ENCODE results near the gene CDHR2. TPM values are rescaled to one million over a fixed set of nuclear protein-coding genes. Genes with fewer than 3 reads are reported as not detected.
A peak's percentile ranks its signal among the peaks of the same experiment; 100 is the strongest.

Gene CDHR2
- total RNA-seq, 1 donor from 2014 or later = 0.20 TPM

- DNase-seq (no peak), ATAC-seq (peak; percentile 11)
Measured at GRCh38 chr5:176528761-176529115, 20.4 kb upstream of the CDHR2 start.

GRCh38 chr5:176529116-176529740 is 19.9 kb upstream of the CDHR2 start:
- no peak for ATAC-seq
- intact Hi-C loops (cut with micrococcal nuclease) = no loop called here
- DNase-seq = no peak

More at GRCh38 chr5:176528761-176529115, 20.4 kb upstream of the CDHR2 start:
- intact Hi-C loops (cut with micrococcal nuclease) = no loop called here

GRCh38 chr5:176529741-176530141 is 19.4 kb upstream of the CDHR2 start:
- DNase-seq (no peak), ATAC-seq (no peak)
- intact Hi-C loops (cut with micrococcal nuclease) = no loop called here

GRCh38 chr5:176530393-176530982 is 18.7 kb upstream of the CDHR2 start:
- intact Hi-C loops (cut with micrococcal nuclease) = no loop called here
- DNase-seq = no peak
- ATAC-seq = no peak

GRCh38 chr5:176530983-176531901 is 17.9 kb upstream of the CDHR2 start:
- ATAC-seq = peak; percentile 31
- intact Hi-C loops (cut with micrococcal nuclease) = no loop called here
- peak; percentile 50 for DNase-seq

- ATAC-seq = no peak
- intact Hi-C loops (cut with micrococcal nuclease) = no loop called here
- DNase-seq = no peak
Measured at GRCh38 chr5:176531902-176532493, 17.1 kb upstream of the CDHR2 start.

GRCh38 chr5:176532795-176533194 is 16.3 kb upstream of the CDHR2 start:
- intact Hi-C loops (cut with micrococcal nuclease) = no loop called here
- ATAC-seq = no peak
- no peak for DNase-seq

- intact Hi-C loops (cut with micrococcal nuclease) = no loop called here
- DNase-seq (peak; percentile 74), ATAC-seq (no peak)
Measured at GRCh38 chr5:176533390-176533789, 15.8 kb upstream of the CDHR2 start.

GRCh38 chr5:176533894-176534611 is 15.1 kb upstream of the CDHR2 start:
- intact Hi-C loops (cut with micrococcal nuclease) = no loop called here
- no peak for ATAC-seq
- peak; percentile 57 for DNase-seq

GRCh38 chr5:176534640-176535039 is 14.5 kb upstream of the CDHR2 start:
- DNase-seq (no peak), ATAC-seq (no peak)
- intact Hi-C loops (cut with micrococcal nuclease) = no loop called here

GRCh38 chr5:176535101-176535663 is 14.0 kb upstream of the CDHR2 start:
- intact Hi-C loops (cut with micrococcal nuclease) = no loop called here
- no peak for ATAC-seq
- DNase-seq = no peak

- DNase-seq = no peak
- no peak for ATAC-seq
- intact Hi-C loops (cut with micrococcal nuclease) = no loop called here
Measured at GRCh38 chr5:176535664-176536131, 13.4 kb upstream of the CDHR2 start.

- intact Hi-C loops (cut with micrococcal nuclease) = no loop called here
- ATAC-seq (peak; percentile 54), DNase-seq (peak; percentile 88)
Measured at GRCh38 chr5:176536132-176536901, 12.8 kb upstream of the CDHR2 start.

GRCh38 chr5:176536902-176537553 is 12.1 kb upstream of the CDHR2 start, which contains the start of gene RNF44:
TSS of gene RNF44 (minus strand) at chr5:176537402. CDS start at chr5:176532472, 4,930 bp downstream.
- intact Hi-C loops (cut with micrococcal nuclease) = no loop called here
- DNase-seq (peak; percentile 99), ATAC-seq (peak; percentile 86)

- peak; percentile 85 for ATAC-seq
- peak; percentile 98 for DNase-seq
- intact Hi-C loops (cut with micrococcal nuclease) = no loop called here
Measured at GRCh38 chr5:176537554-176538229, 11.4 kb upstream of the CDHR2 start.

- DNase-seq = no peak
- ATAC-seq = no peak
- intact Hi-C loops (cut with micrococcal nuclease) = no loop called here
Measured at GRCh38 chr5:176538230-176538988, 10.7 kb upstream of the CDHR2 start.

Data from left ventricle myocardium superior (tissue), 1 donor.